ENCODE measurements around the gene CHD6.

CHD6 gene

GRCh38 chr20:41427833-41428232 lies 190.3 kb downstream of the CHD6 start:
- ATAC-seq: no peak
- TF ChIP-seq RARB (CRISPR knock-in tag; IDR thresholded peaks at IDR 0.05) (no peak), PPARA (CRISPR knock-in tag; IDR thresholded peaks at IDR 0.05; ENCODE audit: borderline replicate concordance) (no peak), CREB5 (CRISPR knock-in tag; IDR thresholded peaks at IDR 0.05; ENCODE audit: low read depth) (no peak), ARNTL (CRISPR knock-in tag; IDR thresholded peaks at IDR 0.05; ENCODE audit: borderline replicate concordance, low read depth) (no peak), GLIS3 (CRISPR knock-in tag; IDR thresholded peaks at IDR 0.05) (no peak), CSDC2 (CRISPR knock-in tag; IDR thresholded peaks at IDR 0.05) (no peak), ESRRG (CRISPR knock-in tag; IDR thresholded peaks at IDR 0.05) (no peak), POU6F1 (CRISPR knock-in tag; IDR thresholded peaks at IDR 0.05; ENCODE audit: borderline replicate concordance, low read depth) (no peak), TCF4 (CRISPR knock-in tag; IDR thresholded peaks at IDR 0.05; ENCODE audit: borderline replicate concordance) (no peak), ZNF70 (CRISPR knock-in tag; IDR thresholded peaks at IDR 0.05) (no peak), ZFP3 (CRISPR knock-in tag; IDR thresholded peaks at IDR 0.05) (no peak), SNAI2 (CRISPR knock-in tag; IDR thresholded peaks at IDR 0.05) (no peak)

- no peak for ATAC-seq
- no peak for TF ChIP-seq ISL1 (CRISPR knock-in tag; IDR thresholded peaks at IDR 0.05)
- TF ChIP-seq ZFP3 (CRISPR knock-in tag; IDR thresholded peaks at IDR 0.05): no peak
- no peak for TF ChIP-seq BACH2 (CRISPR knock-in tag; IDR thresholded peaks at IDR 0.05; ENCODE audit: borderline replicate concordance)
- TF ChIP-seq CREB5 (CRISPR knock-in tag; IDR thresholded peaks at IDR 0.05; ENCODE audit: low read depth): no peak
- no peak for TF ChIP-seq CSRNP3 (CRISPR knock-in tag; IDR thresholded peaks at IDR 0.05)
- TF ChIP-seq PPARA (CRISPR knock-in tag; IDR thresholded peaks at IDR 0.05; ENCODE audit: borderline replicate concordance): no peak
- TF ChIP-seq ZNF8 (CRISPR knock-in tag; IDR thresholded peaks at IDR 0.05): no peak
- no peak for TF ChIP-seq ESRRG (CRISPR knock-in tag; IDR thresholded peaks at IDR 0.05)
- no peak for TF ChIP-seq SNAI2 (CRISPR knock-in tag; IDR thresholded peaks at IDR 0.05)
- no peak for TF ChIP-seq PATZ1 (CRISPR knock-in tag; IDR thresholded peaks at IDR 0.05; ENCODE audit: borderline replicate concordance)
- TF ChIP-seq ZNF565 (CRISPR knock-in tag; conservative IDR thresholded peaks at IDR 0.05; ENCODE audit: low read depth): no peak
These were observed 191.2 kb downstream of the CHD6 start for GRCh38 chr20:41426976-41427375.

- no peak for ATAC-seq
- TF ChIP-seq CREB5 (CRISPR knock-in tag; IDR thresholded peaks at IDR 0.05; ENCODE audit: low read depth): no peak
- no peak for TF ChIP-seq PPARA (CRISPR knock-in tag; IDR thresholded peaks at IDR 0.05; ENCODE audit: borderline replicate concordance)
- TF ChIP-seq ESRRG (CRISPR knock-in tag; IDR thresholded peaks at IDR 0.05): no peak
- no peak for TF ChIP-seq ZNF70 (CRISPR knock-in tag; IDR thresholded peaks at IDR 0.05)
- TF ChIP-seq ZNF565 (CRISPR knock-in tag; conservative IDR thresholded peaks at IDR 0.05; ENCODE audit: low read depth): no peak
- TF ChIP-seq ZFP3 (CRISPR knock-in tag; IDR thresholded peaks at IDR 0.05): no peak
- no peak for TF ChIP-seq ISL1 (CRISPR knock-in tag; IDR thresholded peaks at IDR 0.05)
- no peak for TF ChIP-seq RARB (CRISPR knock-in tag; IDR thresholded peaks at IDR 0.05)
- no peak for TF ChIP-seq OSR1 (CRISPR knock-in tag; IDR thresholded peaks at IDR 0.05)
- no peak for TF ChIP-seq SNAI2 (CRISPR knock-in tag; IDR thresholded peaks at IDR 0.05)
- TF ChIP-seq ZNF8 (CRISPR knock-in tag; IDR thresholded peaks at IDR 0.05): no peak
- no peak for TF ChIP-seq CSDC2 (CRISPR knock-in tag; IDR thresholded peaks at IDR 0.05)
- TF ChIP-seq ARNTL (CRISPR knock-in tag; IDR thresholded peaks at IDR 0.05; ENCODE audit: borderline replicate concordance, low read depth): no peak
- no peak for TF ChIP-seq TSHZ2 (CRISPR knock-in tag; IDR thresholded peaks at IDR 0.05)
- TF ChIP-seq BACH2 (CRISPR knock-in tag; IDR thresholded peaks at IDR 0.05; ENCODE audit: borderline replicate concordance): no peak
- TF ChIP-seq GLIS3 (CRISPR knock-in tag; IDR thresholded peaks at IDR 0.05): no peak
- TF ChIP-seq POU6F1 (CRISPR knock-in tag; IDR thresholded peaks at IDR 0.05; ENCODE audit: borderline replicate concordance, low read depth): no peak
These were observed 191.9 kb downstream of the CHD6 start for GRCh38 chr20:41426086-41426830.
